K562 (cell line): ENCODE measurements around the gene TEX14.

ENCODE experiments used
- ESRRA ChIP-seq: fragments of 450-650 bp; IDR thresholded peaks from 2 replicates; pipeline ENCODE4 v1.6.1; 2014; ENCODE audit warnings: low read depth, mild to moderate bottlenecking, moderate library complexity, borderline replicate concordance
- FOXM1 ChIP-seq, 2 experiments: fragments of 450-650 bp in 1 of 2; sonication (generic) in 1 of 2; formaldehyde crosslinking in 1 of 2; IDR thresholded peaks; 2 replicates each; pipeline versions ENCODE4 v1.6.1 to v1.9.0; 2017 to 2022; ENCODE audit warnings: low read depth in 2 of 2, mild to moderate bottlenecking in 2 of 2, missing genetic modification reagents in 1 of 2, moderate library complexity in 1 of 2
- MAFK ChIP-seq: IDR thresholded peaks from 2 replicates; pipeline ENCODE4 v1.6.1; 2011; ENCODE audit warnings: low read length, improper control_type of control experiment
- MYC ChIP-seq, 2 experiments: fragments of 250-450 bp in 1 of 2; sonication (Bioruptor Pico) in 1 of 2; IDR thresholded peaks; 2 replicates each; pipeline versions ENCODE4 v1.5.1 to v1.6.1; 2012 to 2021; ENCODE audit warnings: low read depth in 2 of 2, borderline replicate concordance in 1 of 2, improper control_type of control experiment in 1 of 2, low read length in 1 of 2, mild to moderate bottlenecking in 1 of 2, moderate library complexity in 1 of 2

- TF ChIP-seq FOXM1 (IDR thresholded peaks at IDR 0.05; ENCODE audit: low read depth): no peak
- TF ChIP-seq FOXM1 (CRISPR knock-in tag; IDR thresholded peaks at IDR 0.05; ENCODE audit: low read depth): no peak
- TF ChIP-seq MAFK: no peak
- no peak for TF ChIP-seq ESRRA
- no peak for TF ChIP-seq MYC (IDR thresholded peaks at IDR 0.05; ENCODE audit: low read depth, low read length)
- no peak for TF ChIP-seq MYC (CRISPR knock-in tag; IDR thresholded peaks at IDR 0.05; ENCODE audit: borderline replicate concordance, low read depth)
Observed at GRCh38 chr17:58557981-58558380, 133.9 kb downstream of the TEX14 start.
